IMR-90 (cell line): Measurements from ENCODE around the gene MAP1LC3C.

Experiments used
- BHLHE40 ChIP-seq: fragments of 150-350 bp; IDR thresholded peaks from 2 replicates; pipeline ENCODE4 v1.6.1; 2016; ENCODE audit warnings: mild to moderate bottlenecking, low read depth, low read length
- FOS ChIP-seq: fragments of 150-350 bp; IDR thresholded peaks from 2 replicates; pipeline ENCODE4 v1.6.1; 2016; ENCODE audit warnings: low read depth, low read length
- NFE2L2 ChIP-seq: fragments of 150-350 bp; IDR thresholded peaks from 2 replicates; pipeline ENCODE4 v1.6.1; 2016; ENCODE audit warnings: low read depth, mild to moderate bottlenecking, low read length
- POLR2A ChIP-seq: IDR thresholded peaks from 2 replicates; pipeline ENCODE4 v1.6.1; 2012; ENCODE audit warnings: mild to moderate bottlenecking, low read depth, low read length
- RCOR1 ChIP-seq: IDR thresholded peaks from 2 replicates; pipeline ENCODE4 v1.6.1; 2012; ENCODE audit warnings: mild to moderate bottlenecking, low read length, improper control_type of control experiment; ENCODE audit not compliant: insufficient replicate concordance
- TF ChIP-seq, protein P1 (sequence below): conservative IDR thresholded peaks from 2 replicates; pipeline ENCODE4 v1.5.1; 2012; ENCODE audit warnings: mild to moderate bottlenecking, low read depth, low read length, improper control_type of control experiment

DNA sequence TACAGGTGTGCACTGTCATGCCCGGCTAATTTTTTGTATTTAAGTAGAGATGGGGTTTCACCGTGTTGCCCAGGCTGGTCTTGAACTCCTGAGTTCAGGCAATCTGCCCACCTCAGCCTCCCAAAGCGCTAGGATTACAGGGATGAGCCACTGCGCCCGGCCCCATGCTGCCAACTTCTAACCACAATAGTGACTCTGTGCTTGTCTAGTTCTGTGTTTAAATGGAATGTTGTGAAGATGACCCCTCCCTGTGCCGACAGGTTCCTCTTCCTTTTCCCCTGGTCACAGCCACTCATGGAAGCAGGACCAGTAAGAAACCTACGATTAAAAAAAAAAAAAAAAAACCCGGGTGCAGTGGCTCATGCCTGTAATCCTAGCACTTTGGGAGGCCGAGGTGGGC is 4.7 kb downstream of the MAP1LC3C start:
- TF ChIP-seq, protein P1, sequence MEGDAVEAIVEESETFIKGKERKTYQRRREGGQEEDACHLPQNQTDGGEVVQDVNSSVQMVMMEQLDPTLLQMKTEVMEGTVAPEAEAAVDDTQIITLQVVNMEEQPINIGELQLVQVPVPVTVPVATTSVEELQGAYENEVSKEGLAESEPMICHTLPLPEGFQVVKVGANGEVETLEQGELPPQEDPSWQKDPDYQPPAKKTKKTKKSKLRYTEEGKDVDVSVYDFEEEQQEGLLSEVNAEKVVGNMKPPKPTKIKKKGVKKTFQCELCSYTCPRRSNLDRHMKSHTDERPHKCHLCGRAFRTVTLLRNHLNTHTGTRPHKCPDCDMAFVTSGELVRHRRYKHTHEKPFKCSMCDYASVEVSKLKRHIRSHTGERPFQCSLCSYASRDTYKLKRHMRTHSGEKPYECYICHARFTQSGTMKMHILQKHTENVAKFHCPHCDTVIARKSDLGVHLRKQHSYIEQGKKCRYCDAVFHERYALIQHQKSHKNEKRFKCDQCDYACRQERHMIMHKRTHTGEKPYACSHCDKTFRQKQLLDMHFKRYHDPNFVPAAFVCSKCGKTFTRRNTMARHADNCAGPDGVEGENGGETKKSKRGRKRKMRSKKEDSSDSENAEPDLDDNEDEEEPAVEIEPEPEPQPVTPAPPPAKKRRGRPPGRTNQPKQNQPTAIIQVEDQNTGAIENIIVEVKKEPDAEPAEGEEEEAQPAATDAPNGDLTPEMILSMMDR, result no peak
- TF ChIP-seq NFE2L2, result no peak
- no peak for TF ChIP-seq POLR2A
- TF ChIP-seq BHLHE40, result no peak
- no peak for TF ChIP-seq RCOR1
- TF ChIP-seq FOS, result no peak
